HL-60/S4 treated with retinoic acid at 250 ng/mL for 4 days and 3 days (cell line): ENCODE measurements around the gene RAG2.

Experiments used
- in situ Hi-C: fragments of 300-500 bp; cut with MboI; formaldehyde crosslinking; loops from 2 replicates; pipeline ENCODE4 v1.7.0; 2022; ENCODE audit warnings: low sequenced_read_pairs

RAG2 gene

DNA sequence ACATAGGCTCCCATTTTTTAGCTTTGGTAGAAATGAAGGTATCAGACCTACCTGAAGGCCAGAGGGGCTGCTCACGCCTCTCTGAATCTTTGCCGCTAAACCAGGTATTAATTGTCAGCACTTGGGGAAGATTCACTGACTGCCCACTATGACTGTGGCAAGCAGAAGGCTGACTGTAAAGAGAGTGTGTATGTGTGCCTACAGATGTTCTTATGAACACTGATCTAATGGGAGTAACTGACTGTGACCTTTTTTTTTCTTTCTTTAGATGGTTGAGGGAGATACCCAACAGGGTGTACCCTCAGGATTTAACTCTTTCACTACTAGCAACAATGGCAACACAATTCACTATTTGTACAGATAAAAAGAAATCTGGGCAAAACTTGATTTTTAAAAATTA is at the start of gene RAG2:
Gene RAG2, minus strand, starts transcription at position 186 of the 400 bp plus-strand sequence. CDS start 4,068 bp downstream, outside the sequence.
- in situ Hi-C loops, result no loop called here

DNA sequence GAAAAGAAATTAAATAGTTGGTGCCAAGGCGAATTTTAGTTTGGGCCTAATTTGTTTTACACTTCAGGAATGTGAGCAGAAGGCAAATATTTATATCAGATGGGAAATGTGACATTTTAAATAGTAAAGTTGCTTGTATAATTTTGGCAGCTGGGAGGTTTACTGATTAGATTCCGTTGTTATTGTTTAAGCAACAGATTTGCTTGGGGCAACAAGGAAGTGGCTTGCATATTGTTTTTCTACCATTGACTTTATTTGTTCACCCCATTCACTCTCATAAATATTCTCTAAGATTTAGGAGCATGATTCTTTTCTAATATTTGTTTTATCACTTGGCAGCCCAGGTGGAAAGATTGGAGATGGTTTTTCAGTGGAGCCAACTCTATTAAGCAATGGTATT is 40.5 kb upstream of the RAG2 start:
- in situ Hi-C loops, result no loop called here

DNA sequence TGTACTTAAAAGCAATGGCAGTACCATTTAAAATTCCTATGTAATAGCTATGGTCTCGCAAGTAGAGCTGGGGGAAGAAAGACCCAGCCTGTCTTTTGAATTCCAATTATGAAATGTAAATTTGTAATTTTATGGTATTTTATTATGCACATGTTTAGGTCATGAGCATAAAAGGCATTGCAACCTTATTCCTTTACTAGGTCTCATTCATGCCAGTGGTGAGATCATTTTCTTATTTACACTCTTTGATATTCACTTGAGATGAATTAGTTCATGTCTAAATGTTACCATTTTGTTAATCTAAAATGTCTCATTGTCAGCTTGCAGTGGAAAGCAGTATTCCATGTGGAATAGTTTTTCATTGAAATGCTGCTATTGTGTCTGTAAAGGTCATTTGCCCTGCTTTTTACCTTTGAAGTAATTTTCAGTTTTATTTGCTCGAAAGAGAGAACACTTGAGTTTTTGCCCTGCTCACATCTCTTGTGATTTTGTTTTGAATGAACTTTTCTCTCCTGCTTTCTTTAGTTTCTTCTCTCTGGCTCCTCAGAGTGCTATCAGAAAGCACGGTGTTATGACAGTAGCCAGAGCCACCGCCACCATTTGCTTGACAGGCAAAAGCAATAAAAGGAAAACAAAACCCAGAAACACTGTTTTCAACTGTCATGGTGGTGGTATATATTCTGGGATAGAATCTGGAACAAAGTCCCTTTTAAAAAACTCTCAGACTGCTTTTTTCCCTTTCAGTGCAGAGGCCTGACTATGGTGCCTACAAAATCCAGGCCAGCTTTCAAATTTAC is 37.2 kb upstream of the RAG2 start:
- in situ Hi-C loops, result no loop called here

DNA sequence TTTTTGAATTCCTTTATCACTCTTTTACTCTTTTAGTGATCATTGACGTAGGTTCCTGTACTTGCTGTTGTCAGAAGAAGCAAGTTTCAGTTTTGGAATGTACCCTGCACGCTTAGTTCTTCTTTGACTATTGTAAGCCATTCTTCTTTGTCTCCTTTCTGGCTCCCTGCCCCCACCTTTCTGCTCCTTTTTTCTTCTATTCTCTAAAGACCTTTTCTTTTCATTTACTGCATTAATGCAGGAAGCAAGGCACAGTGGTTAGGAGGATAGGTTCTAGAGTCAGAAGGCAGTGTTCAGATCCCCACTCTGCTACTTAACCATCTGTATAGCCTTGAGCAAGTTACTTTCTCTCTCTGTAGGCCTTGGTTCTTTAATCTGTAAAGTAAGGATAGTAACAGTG is 33.7 kb upstream of the RAG2 start:
- in situ Hi-C loops, result no loop called here

DNA sequence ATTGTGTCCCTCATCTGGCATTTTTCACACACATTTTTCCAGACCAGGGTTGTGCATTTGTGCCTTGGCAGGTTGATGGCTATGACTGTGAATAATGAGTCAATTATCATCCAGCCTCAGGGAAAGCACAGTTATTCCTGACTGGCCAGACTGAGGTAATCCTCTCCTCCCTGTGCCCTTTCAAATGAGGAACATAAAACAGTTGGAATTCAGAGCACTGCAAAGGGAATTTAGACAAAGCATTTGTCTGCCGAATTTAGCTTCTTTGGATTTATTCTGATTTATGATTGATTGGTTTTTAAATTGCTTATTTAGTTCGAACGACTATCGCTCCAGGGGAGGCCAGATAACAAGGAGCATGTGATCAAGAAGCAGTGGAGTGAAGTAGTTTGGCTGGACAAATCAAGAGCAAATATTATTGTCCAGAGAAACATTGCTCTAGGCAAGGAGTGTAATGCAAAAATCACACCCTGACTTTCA is 30.8 kb upstream of the RAG2 start:
- in situ Hi-C loops, result no loop called here

DNA sequence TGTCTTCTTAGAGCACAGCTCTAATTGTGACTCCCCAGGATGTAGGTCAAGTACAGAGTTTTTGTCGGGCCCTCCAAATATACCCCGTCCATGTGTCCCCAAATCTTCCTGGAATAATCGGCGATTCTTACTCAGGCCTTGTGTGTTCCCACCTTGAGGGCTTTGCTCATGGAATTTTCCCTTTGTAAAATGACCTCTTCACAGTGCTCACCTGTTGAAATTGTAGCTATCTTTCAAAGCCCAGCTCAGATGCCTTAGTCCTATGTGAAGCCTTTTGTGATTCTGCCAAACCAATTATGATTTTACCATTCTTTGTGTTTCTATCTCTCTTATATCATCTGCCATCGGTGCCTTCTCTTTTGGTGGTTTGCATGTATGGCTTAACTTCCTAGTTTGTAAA is 30.1 kb upstream of the RAG2 start:
- in situ Hi-C loops, result no loop called here

DNA sequence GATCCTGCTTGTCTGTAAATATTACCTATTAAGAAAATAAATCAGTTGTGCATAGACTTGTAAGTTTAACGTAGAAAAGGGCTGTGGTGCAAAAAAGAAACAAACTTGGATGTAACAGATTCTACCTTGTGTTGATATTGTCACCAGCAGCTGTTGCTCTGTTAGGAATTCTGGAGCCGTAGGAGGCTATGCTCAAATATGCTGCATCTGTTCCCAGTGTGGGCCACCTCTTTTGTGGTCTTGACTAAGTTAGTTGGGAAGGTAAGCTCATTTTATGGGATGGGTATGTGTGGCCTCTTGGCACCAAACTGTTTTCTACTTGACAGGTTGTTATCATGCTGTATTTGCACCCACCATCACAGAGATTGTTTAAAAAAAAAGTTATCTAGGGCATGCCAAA is 29.4 kb upstream of the RAG2 start:
- in situ Hi-C loops, result no loop called here

DNA sequence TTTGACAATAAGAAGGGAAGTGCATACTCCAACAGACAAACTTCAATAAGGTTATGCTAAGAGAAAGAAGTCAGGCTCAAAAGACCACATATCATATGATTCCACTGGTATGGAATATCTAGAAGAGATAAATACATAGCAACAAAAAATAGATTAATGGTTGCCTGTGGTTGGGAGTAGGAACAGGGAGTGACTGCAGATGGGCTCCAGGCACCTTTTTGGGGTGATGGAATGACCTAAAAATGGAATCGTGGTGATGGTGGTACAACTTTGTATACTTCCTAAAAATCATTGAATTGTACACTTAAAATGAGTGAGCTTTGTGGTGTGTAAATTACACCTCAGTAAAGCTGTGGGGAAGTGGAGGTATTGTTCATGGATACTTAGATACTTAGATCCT is 29.0 kb upstream of the RAG2 start:
- in situ Hi-C loops, result no loop called here

DNA sequence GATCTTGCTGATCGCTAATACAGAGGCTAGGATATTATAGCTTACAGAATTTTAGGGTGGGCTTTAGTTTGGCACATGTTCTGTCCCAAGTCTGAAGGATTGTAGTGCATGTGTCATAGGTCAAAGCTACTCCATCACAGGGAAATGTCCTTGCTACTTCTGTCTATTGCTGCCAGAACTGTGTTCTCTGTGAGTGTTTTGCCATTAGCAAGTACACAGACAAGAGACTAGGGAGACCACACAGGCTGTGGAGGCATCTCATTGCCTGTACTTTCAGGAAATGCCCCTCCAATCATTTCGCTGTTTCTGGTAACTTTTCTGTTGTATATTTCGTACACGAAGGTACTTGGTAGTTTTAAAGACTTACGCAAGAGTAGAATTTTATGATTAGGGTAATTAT is 25.5 kb upstream of the RAG2 start:
- in situ Hi-C loops, result no loop called here

DNA sequence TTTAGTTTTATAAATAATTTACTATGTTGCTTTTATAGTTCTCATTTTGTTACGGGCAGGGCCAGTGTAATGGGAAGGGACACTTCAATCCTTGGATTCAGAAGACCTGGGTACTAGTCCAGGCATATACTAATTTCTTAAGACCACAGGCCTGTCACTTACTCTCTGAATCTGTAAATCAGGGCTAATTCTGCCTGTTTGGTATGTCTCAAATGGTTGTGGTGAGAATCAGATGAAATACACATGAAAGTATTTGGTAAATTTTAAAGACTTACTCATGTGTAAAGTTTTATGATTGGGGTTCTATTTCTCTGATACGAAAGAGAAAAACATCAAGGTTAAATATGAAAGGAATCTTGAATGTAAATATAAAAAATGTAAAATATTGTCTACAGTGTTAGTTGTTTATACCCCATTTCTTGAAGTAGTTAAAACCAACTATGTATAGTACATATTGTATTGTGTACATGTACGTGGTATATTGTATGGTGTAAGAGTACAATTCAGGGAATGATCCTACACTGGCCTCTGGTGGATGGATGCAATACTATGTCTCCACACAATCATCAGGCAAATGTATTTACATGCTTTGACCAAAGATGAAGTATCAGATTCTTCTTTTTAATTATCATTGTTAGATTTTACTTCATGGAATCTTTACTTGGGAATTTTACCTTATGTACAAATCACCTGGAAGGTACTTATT is 24.5 kb upstream of the RAG2 start:
- in situ Hi-C loops, result no loop called here

DNA sequence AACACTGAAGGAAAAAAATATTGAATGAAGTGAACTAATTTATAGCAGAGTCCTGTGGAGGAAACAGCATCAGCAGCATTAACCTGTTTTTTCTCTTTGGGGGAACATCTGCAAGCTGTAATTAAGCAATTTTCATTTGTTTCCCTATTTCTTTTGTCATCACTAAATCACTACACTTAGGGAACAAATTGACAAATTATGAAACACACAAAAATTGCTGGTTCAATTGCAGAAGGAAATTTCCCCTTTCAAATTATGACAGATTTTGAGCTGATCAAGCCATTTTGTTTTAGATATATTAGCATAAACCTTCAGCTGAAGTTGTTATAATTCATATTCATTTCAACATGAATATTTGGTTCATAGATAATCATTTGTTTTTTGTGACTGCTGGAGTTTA is 22.2 kb upstream of the RAG2 start:
- in situ Hi-C loops, result no loop called here

DNA sequence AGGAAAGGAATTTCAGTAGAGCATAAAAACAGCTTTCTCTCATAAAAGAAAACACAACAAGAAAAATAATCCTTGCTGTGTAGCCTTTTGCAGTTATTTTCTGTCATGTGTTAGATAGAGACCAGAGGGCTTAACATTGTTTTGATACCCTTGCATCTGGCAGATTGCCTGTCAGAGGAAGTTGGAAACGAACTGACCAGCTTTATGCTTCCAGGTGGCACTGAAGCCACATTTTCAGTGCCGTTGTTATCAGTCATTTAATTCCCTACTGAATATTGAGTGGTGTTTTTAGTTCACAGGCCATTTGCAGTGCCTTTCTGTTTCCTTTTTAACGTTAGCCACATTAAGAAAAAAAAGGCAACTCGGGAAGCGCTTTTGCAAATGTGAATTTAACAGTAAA is 21.5 kb upstream of the RAG2 start:
- in situ Hi-C loops, result no loop called here

DNA sequence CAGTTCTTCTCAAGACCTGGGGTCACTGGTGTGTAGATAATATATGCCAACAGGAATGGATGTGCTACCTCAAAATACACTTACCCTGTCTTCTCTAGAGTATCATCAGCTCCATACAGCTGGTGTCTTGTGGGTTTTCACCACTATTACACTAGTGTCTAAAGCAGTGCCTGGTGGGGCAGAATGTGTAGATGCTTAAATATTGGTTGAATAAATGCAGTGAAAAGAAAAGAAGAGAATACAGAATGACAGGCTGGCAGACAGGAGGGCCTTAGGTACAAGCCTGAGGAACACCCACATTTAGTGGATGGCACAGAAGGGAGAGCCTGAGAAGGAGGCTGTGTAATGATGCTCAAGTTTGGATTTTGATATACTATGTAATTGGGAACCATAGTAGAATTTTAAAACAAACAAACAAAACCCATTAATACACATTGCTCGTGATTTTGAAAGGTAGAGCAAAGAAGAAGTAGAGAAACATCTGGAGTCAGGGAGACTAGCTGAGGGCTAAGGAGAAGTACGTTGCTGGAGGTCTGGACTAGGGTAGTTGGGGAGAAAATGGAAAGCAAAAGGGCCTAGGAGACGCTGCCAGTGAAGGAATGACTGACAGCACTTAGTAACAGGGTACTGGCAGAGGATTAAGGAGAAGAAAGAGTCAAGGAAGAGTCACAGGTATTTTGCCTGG is 20.5 kb upstream of the RAG2 start:
- in situ Hi-C loops, result no loop called here

DNA sequence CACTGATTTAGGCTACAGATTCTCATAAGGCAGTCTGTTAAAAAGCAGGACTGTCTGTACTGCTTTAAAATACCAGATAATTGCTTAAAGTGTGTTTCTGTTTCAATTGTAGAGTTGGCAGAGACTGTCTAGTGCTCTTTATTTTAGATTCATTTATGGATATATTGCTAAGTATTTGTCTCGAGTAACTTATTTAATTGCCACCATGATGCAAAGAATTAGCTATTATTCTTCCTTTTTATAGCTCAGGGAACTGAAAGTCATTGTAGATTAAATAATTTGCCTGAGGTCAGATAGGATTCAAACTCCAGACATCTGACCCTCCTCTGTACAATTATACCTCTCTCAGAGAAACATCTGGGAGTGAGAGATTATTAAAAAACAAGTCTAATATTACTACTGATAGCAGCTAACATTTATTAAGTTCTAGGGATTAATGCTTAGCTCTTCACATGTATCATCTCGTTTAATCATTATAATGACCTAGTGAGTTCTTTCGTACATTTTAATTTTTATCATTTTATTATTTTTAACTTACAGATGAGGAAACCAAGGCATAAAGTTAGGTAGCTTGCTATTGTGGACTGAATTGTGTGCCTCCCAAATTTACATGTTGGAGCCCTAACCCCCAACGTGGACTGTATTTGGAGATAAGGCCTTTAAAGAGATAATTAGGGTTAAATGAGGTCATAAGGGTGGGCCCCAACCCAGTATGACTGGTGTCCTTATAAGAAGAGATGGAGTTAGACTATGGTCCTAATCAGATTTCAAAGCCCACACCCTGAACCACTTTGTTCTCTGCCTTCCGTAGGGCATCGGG is 19.7 kb upstream of the RAG2 start:
- in situ Hi-C loops, result no loop called here

DNA sequence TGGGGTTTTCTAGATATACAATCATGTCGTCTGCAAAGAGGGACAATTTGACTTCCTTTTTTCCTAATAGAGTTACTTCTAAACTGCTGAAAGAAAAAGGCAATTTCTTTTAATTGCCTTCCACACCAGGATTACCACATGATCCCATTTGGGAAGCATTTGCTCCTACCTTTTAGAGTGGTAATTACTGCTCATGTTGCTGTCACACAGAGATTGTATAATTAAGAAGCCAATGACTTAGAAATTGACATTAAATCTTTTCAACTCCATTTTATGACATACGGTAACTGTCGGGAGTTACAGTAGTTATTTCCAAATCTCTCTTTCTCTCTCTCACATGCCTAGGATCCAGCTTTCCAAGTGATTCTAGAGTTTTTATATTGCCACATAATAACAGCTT is 17.8 kb upstream of the RAG2 start:
- in situ Hi-C loops, result no loop called here

DNA sequence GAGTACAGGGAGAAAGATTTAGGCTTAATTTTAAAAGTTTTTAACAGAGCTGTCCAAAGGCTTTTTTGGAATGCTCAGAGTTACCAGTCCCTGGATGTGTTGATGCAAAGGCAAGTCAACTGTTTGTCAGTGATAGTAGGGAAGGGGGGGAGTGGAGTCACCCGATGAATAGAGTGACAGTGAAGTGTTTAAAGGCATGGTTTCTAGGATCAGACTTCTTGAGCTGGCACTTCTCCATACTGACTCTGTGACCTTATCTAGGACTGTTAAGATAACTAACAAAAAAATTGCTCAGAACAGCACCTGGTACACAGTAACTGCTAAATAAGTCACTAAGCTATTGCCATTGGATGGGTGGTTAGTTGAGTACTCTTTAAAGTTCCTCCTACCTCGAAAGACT is 11.3 kb upstream of the RAG2 start:
- in situ Hi-C loops, result no loop called here

DNA sequence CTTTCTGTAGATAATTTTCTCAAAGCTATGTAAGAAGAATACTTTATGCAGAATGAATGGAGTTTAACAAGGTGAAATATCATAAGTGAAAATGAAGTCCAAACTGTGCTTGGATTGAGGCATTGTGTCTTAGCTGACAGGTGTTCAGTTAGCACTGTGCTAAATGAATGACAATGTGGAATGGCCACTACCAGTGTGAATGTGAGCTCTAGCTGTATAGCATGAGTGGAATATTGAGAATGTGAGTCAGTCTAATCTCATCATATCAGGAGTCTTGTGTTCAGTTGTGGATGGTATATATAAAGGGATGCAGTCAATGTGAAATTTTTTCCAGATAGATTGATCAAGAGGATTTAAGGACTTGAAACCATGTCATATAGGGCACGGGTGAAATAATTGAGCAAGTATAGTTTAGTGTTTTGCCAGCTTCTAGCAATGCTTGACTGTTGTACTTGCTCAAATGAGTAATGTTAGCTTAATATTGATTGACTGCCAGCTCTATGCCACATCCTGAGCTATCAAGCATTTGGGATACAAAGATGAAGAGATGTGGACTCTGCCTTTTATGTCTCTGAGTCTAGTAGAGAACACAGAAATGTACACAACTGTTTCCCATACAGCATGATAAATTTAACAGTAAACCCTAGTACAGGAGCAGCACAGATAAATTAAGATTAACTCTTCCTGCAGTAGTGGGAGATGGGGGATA is 10.6 kb upstream of the RAG2 start:
- in situ Hi-C loops, result no loop called here

DNA sequence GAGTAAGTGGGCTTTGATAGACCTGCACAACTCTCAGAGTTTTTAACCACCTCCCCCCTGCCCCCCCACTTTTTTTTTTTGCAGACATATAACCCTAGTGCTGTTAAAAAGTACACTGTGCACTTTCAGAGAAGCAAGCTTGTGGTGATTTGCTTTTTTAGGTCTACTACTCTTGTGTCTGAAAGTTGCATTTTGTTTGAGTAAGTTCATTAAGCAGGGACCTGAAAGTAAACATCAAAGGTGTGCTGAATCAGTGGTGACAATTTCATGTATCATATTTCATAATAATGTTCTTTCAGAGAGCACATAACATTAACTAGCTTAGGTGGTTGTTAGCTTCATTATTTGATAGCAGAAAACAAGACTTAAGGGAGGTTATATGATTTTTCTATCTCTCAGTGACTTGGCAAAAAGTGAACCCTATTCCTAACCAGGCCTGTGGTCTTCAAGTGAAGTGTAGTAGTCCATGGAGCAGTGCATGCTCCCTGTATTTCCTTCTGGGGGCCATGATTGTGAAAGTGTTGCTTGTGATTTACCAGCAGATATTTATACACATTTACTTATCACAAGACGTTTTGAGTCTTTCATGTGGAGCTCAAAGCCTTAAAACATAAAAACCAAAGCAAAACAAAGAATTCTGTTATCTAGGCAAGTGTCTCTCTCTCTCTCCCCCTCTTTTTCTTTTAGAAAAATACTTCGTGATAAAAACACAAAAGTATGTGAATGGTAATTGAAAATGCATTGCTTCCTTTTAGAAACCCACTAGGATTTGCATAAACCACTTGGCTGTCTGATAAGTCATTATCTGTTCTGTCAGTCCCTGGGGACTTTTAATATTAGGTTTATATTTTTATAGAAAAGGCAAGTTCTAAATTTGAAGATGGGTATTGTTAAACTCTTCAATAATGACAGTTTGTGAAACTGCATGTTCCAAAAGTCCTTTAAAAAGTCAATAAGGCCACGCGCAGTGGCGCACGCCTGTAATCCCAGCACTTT is 7.5 kb upstream of the RAG2 start:
- in situ Hi-C loops, result no loop called here

DNA sequence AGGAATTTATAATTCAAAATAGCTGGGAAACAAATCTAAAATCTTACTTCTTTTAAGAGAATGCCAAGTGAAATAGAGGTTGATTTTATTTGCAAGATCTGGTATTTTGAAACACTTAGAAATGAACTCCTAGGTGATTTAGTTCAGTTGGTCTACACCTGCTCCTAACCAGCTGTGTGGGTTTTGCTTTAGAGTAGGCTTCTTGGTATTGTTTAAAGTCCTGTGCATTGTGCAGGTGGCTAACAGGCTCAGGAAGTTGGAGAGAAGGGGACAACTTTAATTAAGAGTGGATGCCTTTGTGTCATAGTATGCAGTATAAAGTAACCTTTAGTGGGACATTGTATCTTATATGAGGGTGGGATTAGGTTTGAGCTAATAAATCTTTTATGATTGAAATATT is 4.1 kb upstream of the RAG2 start:
- in situ Hi-C loops, result no loop called here
